HEK293 (cell line): ENCODE results near the gene CACNB3.

Experiments
- ZBTB1 ChIP-seq: fragments of 450-650 bp; formaldehyde crosslinking; IDR thresholded peaks from 2 replicates; pipeline ENCODE4 v1.5.1; 2016; ENCODE audit warnings: missing biosample characterization, missing genetic modification characterization
- ZBTB21 ChIP-seq: fragments of 450-650 bp; formaldehyde crosslinking; IDR thresholded peaks from 2 replicates; pipeline ENCODE4 v1.5.1; 2017; ENCODE audit warnings: missing biosample characterization, missing genetic modification characterization
- ZFP69B ChIP-seq: fragments of 450-650 bp; formaldehyde crosslinking; IDR thresholded peaks from 2 replicates; pipeline ENCODE4 v1.5.1; 2016; ENCODE audit warnings: missing biosample characterization, missing genetic modification characterization
- ZNF174 ChIP-seq: fragments of 450-650 bp; formaldehyde crosslinking; IDR thresholded peaks from 2 replicates; pipeline ENCODE4 v1.5.0; 2017; ENCODE audit warnings: missing biosample characterization, mild to moderate bottlenecking, missing genetic modification characterization
- ZNF664 ChIP-seq: fragments of 450-650 bp; formaldehyde crosslinking; IDR thresholded peaks from 2 replicates; pipeline ENCODE4 v1.5.1; 2016; ENCODE audit warnings: missing biosample characterization, missing genetic modification characterization
- TF ChIP-seq, protein P1 (sequence below): fragments of 450-650 bp; formaldehyde crosslinking; IDR thresholded peaks from 2 replicates; pipeline ENCODE4 v1.5.1; 2016; ENCODE audit warnings: missing biosample characterization, missing genetic modification characterization

- TF ChIP-seq, protein P1, sequence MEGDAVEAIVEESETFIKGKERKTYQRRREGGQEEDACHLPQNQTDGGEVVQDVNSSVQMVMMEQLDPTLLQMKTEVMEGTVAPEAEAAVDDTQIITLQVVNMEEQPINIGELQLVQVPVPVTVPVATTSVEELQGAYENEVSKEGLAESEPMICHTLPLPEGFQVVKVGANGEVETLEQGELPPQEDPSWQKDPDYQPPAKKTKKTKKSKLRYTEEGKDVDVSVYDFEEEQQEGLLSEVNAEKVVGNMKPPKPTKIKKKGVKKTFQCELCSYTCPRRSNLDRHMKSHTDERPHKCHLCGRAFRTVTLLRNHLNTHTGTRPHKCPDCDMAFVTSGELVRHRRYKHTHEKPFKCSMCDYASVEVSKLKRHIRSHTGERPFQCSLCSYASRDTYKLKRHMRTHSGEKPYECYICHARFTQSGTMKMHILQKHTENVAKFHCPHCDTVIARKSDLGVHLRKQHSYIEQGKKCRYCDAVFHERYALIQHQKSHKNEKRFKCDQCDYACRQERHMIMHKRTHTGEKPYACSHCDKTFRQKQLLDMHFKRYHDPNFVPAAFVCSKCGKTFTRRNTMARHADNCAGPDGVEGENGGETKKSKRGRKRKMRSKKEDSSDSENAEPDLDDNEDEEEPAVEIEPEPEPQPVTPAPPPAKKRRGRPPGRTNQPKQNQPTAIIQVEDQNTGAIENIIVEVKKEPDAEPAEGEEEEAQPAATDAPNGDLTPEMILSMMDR (tag by site-specific recombination), result no peak
- TF ChIP-seq ZFP69B (tag by site-specific recombination), result no peak
- TF ChIP-seq ZNF174 (tag by site-specific recombination), result no peak
- TF ChIP-seq ZNF664 (tag by site-specific recombination), result no peak
- no peak for TF ChIP-seq ZBTB1 (tag by site-specific recombination)
- no peak for TF ChIP-seq ZBTB21 (tag by site-specific recombination)
Observed at GRCh38 chr12:48838048-48838447, 19.8 kb downstream of the CACNB3 start.
